HEK293 (cell line): ENCODE data around the gene ORC1.

ENCODE experiments used
- CTCF ChIA-PET: fragments of 350-600 bp; formaldehyde crosslinking; extraction: SDS; loops from one replicate; lab custom pipeline; 2021; ENCODE audit warnings: antibody characterized with exemption; lab: Yijun Ruan, JAX
- POLR2A ChIA-PET: fragments of 300-600 bp; formaldehyde crosslinking; extraction: SDS; loops from one replicate; lab custom pipeline; 2020; ENCODE audit warnings: antibody characterized with exemption, inconsistent platforms; lab: Yijun Ruan, JAX
- H3K27ac ChIP-seq: fragments of 200-500 bp; sonication (Bioruptor generic); 2 replicates; pipeline ENCODE4 v1.5.1; 2014; ENCODE audit warnings: low read depth, low read length, control low read depth, inconsistent platforms; ENCODE audit errors: extremely low read depth
- H3K36me3 ChIP-seq, 2 experiments: fragments of 200-500 bp in 1 of 2; sonication (Bioruptor generic) in 1 of 2; 1 replicate in 1 of 2; 2 replicates in 1 of 2; pipeline ENCODE4 v1.5.1; 2014 to 2017; ENCODE audit warnings: inconsistent platforms in 2 of 2, low read length in 2 of 2; ENCODE audit not compliant: control insufficient read depth in 2 of 2, insufficient read depth in 1 of 2
- H3K4me1 ChIP-seq: fragments of 200-500 bp; sonication (Bioruptor generic); 2 replicates; pipeline ENCODE4 v1.5.1; 2014; ENCODE audit warnings: mild to moderate bottlenecking, low read length, inconsistent platforms; ENCODE audit not compliant: control insufficient read depth, insufficient read depth
- H3K4me3 ChIP-seq: 2 replicates; pipeline ENCODE4 v1.5.1; 2011; ENCODE audit warnings: low read depth, mild to moderate bottlenecking, control low read depth, low read length, moderate library complexity
- H3K9me3 ChIP-seq: fragments of 200-500 bp; sonication (Bioruptor generic); 2 replicates; pipeline ENCODE4 v1.5.1; 2014; ENCODE audit warnings: low read depth, low read length, inconsistent platforms; ENCODE audit not compliant: control insufficient read depth, insufficient read depth
- GLIS1 ChIP-seq: fragments of 450-650 bp; formaldehyde crosslinking; IDR thresholded peaks from 2 replicates; pipeline ENCODE4 v1.5.1; 2016; ENCODE audit warnings: missing biosample characterization, missing genetic modification characterization
- GLIS2 ChIP-seq: fragments of 450-650 bp; formaldehyde crosslinking; IDR thresholded peaks from 2 replicates; pipeline ENCODE4 v1.5.1; 2016; ENCODE audit warnings: missing biosample characterization, missing genetic modification characterization
- ZBTB17 ChIP-seq: fragments of 450-650 bp; formaldehyde crosslinking; IDR thresholded peaks from 2 replicates; pipeline ENCODE4 v1.5.1; 2016; ENCODE audit warnings: missing biosample characterization, missing genetic modification characterization
- ZBTB20 ChIP-seq: fragments of 450-650 bp; formaldehyde crosslinking; IDR thresholded peaks from 2 replicates; pipeline ENCODE4 v1.5.1; 2016; ENCODE audit warnings: missing biosample characterization, missing genetic modification characterization
- ZBTB8A ChIP-seq: fragments of 450-650 bp; formaldehyde crosslinking; IDR thresholded peaks from 2 replicates; pipeline ENCODE4 v1.5.1; 2016; ENCODE audit warnings: missing biosample characterization, missing genetic modification characterization
- ZNF132 ChIP-seq: fragments of 450-650 bp; formaldehyde crosslinking; IDR thresholded peaks from 2 replicates; pipeline ENCODE4 v1.5.1; 2017; ENCODE audit warnings: missing biosample characterization, missing genetic modification characterization, borderline replicate concordance
- ZNF133 ChIP-seq: fragments of 450-650 bp; formaldehyde crosslinking; IDR thresholded peaks from 2 replicates; pipeline ENCODE4 v1.5.1; 2016; ENCODE audit warnings: missing biosample characterization, missing genetic modification characterization
- ZNF155 ChIP-seq: fragments of 450-650 bp; formaldehyde crosslinking; IDR thresholded peaks from 2 replicates; pipeline ENCODE4 v1.5.1; 2016; ENCODE audit warnings: missing biosample characterization, missing genetic modification characterization
- ZNF169 ChIP-seq: fragments of 450-650 bp; formaldehyde crosslinking; IDR thresholded peaks from 2 replicates; pipeline ENCODE4 v1.5.1; 2016; ENCODE audit warnings: missing biosample characterization, missing genetic modification characterization
- ZNF211 ChIP-seq: fragments of 450-650 bp; formaldehyde crosslinking; IDR thresholded peaks from 2 replicates; pipeline ENCODE4 v1.5.1; 2016; ENCODE audit warnings: low read depth, missing biosample characterization, missing genetic modification characterization
- ZNF335 ChIP-seq: fragments of 450-650 bp; formaldehyde crosslinking; conservative IDR thresholded peaks from 2 replicates; pipeline ENCODE4 v1.5.1; 2016; ENCODE audit warnings: missing biosample characterization, missing genetic modification characterization
- ZNF341 ChIP-seq: fragments of 450-650 bp; formaldehyde crosslinking; IDR thresholded peaks from 2 replicates; pipeline ENCODE4; 2016; ENCODE audit warnings: low read depth, missing biosample characterization, missing genetic modification characterization
- ZNF404 ChIP-seq: fragments of 450-650 bp; formaldehyde crosslinking; IDR thresholded peaks from 2 replicates; pipeline ENCODE4 v1.5.1; 2017; ENCODE audit warnings: missing biosample characterization, missing genetic modification characterization
- ZNF416 ChIP-seq: fragments of 450-650 bp; formaldehyde crosslinking; IDR thresholded peaks from 2 replicates; pipeline ENCODE4 v1.5.1; 2016; ENCODE audit warnings: missing biosample characterization, missing genetic modification characterization
- ZNF48 ChIP-seq: fragments of 450-650 bp; formaldehyde crosslinking; IDR thresholded peaks from 2 replicates; pipeline ENCODE4 v1.5.1; 2016; ENCODE audit warnings: missing biosample characterization, missing genetic modification characterization
- ZNF561 ChIP-seq: fragments of 450-650 bp; IDR thresholded peaks from 2 replicates; pipeline ENCODE4 v1.5.1; 2018; ENCODE audit warnings: missing biosample characterization, missing genetic modification characterization, borderline replicate concordance
- ZNF600 ChIP-seq: fragments of 450-650 bp; formaldehyde crosslinking; IDR thresholded peaks from 2 replicates; pipeline ENCODE4 v1.5.1; 2016; ENCODE audit warnings: missing biosample characterization, missing genetic modification characterization
- ZNF626 ChIP-seq: fragments of 450-650 bp; sonication (Bioruptor Pico); formaldehyde crosslinking; IDR thresholded peaks from 2 replicates; pipeline ENCODE4 v1.5.1; 2018; ENCODE audit warnings: missing biosample characterization, missing genetic modification characterization, inconsistent platforms
- ZNF660 ChIP-seq: fragments of 450-650 bp; IDR thresholded peaks from 2 replicates; pipeline ENCODE4 v1.5.1; 2018; ENCODE audit warnings: missing biosample characterization, mild to moderate bottlenecking, missing genetic modification characterization
- ZNF792 ChIP-seq: fragments of 450-650 bp; formaldehyde crosslinking; IDR thresholded peaks from 2 replicates; pipeline ENCODE4 v1.5.1; 2016; ENCODE audit warnings: missing biosample characterization, missing genetic modification characterization
- ZNF830 ChIP-seq: fragments of 450-650 bp; IDR thresholded peaks from 2 replicates; pipeline ENCODE4 v1.5.0; 2018; ENCODE audit warnings: missing biosample characterization, missing genetic modification characterization, low read depth, mild to moderate bottlenecking, moderate library complexity
- ZNF837 ChIP-seq: fragments of 450-650 bp; formaldehyde crosslinking; IDR thresholded peaks from 2 replicates; pipeline ENCODE4 v1.5.1; 2016; ENCODE audit warnings: missing biosample characterization, missing genetic modification characterization
- ZNF843 ChIP-seq: fragments of 450-650 bp; formaldehyde crosslinking; IDR thresholded peaks from 2 replicates; pipeline ENCODE4 v1.5.1; 2016; ENCODE audit warnings: missing biosample characterization, missing genetic modification characterization
- TF ChIP-seq, protein P1 (sequence below): fragments of 450-650 bp; formaldehyde crosslinking; IDR thresholded peaks from 2 replicates; pipeline ENCODE4 v1.5.1; 2016; ENCODE audit warnings: missing biosample characterization, missing genetic modification characterization
- TF ChIP-seq, protein P2 (sequence below): fragments of 450-650 bp; formaldehyde crosslinking; conservative IDR thresholded peaks from 2 replicates; pipeline ENCODE4 v1.5.1; 2016; ENCODE audit warnings: low read depth, missing biosample characterization, missing genetic modification characterization
- TF ChIP-seq, protein P3 (sequence below): fragments of 450-650 bp; formaldehyde crosslinking; IDR thresholded peaks from 2 replicates; pipeline ENCODE4 v1.5.1; 2016; ENCODE audit warnings: missing biosample characterization, missing genetic modification characterization

The ORC1 gene

DNA sequence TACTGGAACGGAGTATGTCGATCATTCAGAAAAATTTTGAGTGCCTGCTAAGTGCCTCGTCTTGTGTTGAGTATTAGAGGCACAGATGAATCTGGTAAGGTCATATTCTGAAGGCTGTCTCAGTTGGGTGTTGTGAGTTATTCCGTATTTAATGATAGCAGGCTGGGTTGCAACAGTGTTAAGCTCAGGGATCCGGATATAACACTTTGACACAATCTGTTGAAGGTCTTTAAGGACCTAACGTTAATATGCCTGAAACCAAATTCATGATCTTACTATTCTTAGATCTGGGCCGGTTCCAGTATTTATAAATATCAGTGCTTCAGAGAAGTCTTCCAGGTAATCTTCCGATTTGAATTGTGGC, 734 bp upstream of the ORC1 start:
- H3K4me1 ChIP-seq: no peaks in the 10 kb centered on the region
- TF ChIP-seq ZNF335: peak; percentile 27; the same call in 1 of the 2 replicates
- no peak for TF ChIP-seq ZNF626 (tag by site-specific recombination)
- no peak for TF ChIP-seq ZNF133 (tag by site-specific recombination)
- peak overlapping the region; percentile 68 for H3K27ac ChIP-seq
- peaks cover 21 to 63% of the 10 kb centered on the region in 2 experiments; a peak in 2 of 3 replicates for H3K36me3 ChIP-seq
- ChIA-PET CTCF (interaction anchor here (0.7 to 0.9 kb wide), 2 partner anchors 265 to 294 kb away, joined by 3 read pairs; no protein-coding TSS in a partner anchor), POLR2A (interaction anchor here (0.6 to 2.2 kb wide), 13 partner anchors 9 to 350 kb away, joined by 3 to 22 read pairs (median 4); partner anchors contain the start of genes BTF3L4, TUT4 and TXNDC12)
- H3K9me3 ChIP-seq: no peaks in the 10 kb centered on the region
- H3K4me3 ChIP-seq: peak overlapping the region; percentile 83

- Histone ChIP-seq H3K9me3 (no peaks in the 10 kb centered on the region), H3K4me1 (no peaks in the 10 kb centered on the region), H3K4me3 (peak overlapping the region; percentile 83), H3K36me3 (peaks cover 15 to 61% of the 10 kb centered on the region in 2 experiments; a peak in 2 of 3 replicates), H3K27ac (peak overlapping the region; percentile 66)
- POLR2A ChIA-PET: interaction anchor here (0.6 to 2.2 kb wide), 16 partner anchors 8 to 441 kb away, joined by 3 to 22 read pairs (median 4); partner anchors contain the start of genes BTF3L4, TUT4 and TXNDC12
- CTCF ChIA-PET: interaction anchor here (0.5 to 1.2 kb wide), 5 partner anchors 150 to 1148 kb away, joined by 3 to 5 read pairs (median 3); partner anchors contain the start of gene TUT4
- TF ChIP-seq ZNF830 (tag by site-specific recombination) (no peak), ZBTB8A (tag by site-specific recombination) (peak; percentile 73), ZBTB20 (tag by site-specific recombination) (peak; percentile 69), ZNF837 (tag by site-specific recombination) (no peak), ZNF132 (tag by site-specific recombination) (no peak), ZNF600 (tag by site-specific recombination) (peak; percentile 87), ZNF404 (tag by site-specific recombination) (no peak), ZNF843 (0 out of 2 replicates have a peak, but pooled peaks have one; percentile 8), ZNF660 (tag by site-specific recombination) (0 out of 2 replicates have a peak, but pooled peaks have one; percentile 9), ZNF561 (tag by site-specific recombination) (no peak), ZNF211 (tag by site-specific recombination) (no peak), ZNF792 (tag by site-specific recombination) (no peak; the same call in 1 of the 2 replicates), ZNF48 (tag by site-specific recombination) (no peak), ZNF155 (tag by site-specific recombination) (no peak), GLIS2 (tag by site-specific recombination) (peak; percentile 85; the same call in 1 of the 2 replicates), GLIS1 (tag by site-specific recombination) (peak; percentile 74), ZNF341 (tag by site-specific recombination) (peak; percentile 95), ZBTB17 (tag by site-specific recombination) (peak; percentile 82), ZNF169 (tag by site-specific recombination) (no peak), ZNF416 (tag by site-specific recombination) (no peak)
- TF ChIP-seq, protein P1, sequence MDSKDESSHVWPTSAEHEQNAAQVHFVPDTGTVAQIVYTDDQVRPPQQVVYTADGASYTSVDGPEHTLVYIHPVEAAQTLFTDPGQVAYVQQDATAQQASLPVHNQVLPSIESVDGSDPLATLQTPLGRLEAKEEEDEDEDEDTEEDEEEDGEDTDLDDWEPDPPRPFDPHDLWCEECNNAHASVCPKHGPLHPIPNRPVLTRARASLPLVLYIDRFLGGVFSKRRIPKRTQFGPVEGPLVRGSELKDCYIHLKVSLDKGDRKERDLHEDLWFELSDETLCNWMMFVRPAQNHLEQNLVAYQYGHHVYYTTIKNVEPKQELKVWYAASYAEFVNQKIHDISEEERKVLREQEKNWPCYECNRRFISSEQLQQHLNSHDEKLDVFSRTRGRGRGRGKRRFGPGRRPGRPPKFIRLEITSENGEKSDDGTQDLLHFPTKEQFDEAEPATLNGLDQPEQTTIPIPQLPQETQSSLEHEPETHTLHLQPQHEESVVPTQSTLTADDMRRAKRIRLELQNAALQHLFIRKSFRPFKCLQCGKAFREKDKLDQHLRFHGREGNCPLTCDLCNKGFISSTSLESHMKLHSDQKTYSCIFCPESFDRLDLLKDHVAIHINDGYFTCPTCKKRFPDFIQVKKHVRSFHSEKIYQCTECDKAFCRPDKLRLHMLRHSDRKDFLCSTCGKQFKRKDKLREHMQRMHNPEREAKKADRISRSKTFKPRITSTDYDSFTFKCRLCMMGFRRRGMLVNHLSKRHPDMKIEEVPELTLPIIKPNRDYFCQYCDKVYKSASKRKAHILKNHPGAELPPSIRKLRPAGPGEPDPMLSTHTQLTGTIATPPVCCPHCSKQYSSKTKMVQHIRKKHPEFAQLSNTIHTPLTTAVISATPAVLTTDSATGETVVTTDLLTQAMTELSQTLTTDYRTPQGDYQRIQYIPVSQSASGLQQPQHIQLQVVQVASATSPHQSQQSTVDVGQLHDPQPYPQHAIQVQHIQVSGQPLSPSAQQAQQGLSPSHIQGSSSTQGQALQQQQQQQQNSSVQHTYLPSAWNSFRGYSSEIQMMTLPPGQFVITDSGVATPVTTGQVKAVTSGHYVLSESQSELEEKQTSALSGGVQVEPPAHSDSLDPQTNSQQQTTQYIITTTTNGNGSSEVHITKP (tag by site-specific recombination): peak; percentile 93
- TF ChIP-seq, protein P2, sequence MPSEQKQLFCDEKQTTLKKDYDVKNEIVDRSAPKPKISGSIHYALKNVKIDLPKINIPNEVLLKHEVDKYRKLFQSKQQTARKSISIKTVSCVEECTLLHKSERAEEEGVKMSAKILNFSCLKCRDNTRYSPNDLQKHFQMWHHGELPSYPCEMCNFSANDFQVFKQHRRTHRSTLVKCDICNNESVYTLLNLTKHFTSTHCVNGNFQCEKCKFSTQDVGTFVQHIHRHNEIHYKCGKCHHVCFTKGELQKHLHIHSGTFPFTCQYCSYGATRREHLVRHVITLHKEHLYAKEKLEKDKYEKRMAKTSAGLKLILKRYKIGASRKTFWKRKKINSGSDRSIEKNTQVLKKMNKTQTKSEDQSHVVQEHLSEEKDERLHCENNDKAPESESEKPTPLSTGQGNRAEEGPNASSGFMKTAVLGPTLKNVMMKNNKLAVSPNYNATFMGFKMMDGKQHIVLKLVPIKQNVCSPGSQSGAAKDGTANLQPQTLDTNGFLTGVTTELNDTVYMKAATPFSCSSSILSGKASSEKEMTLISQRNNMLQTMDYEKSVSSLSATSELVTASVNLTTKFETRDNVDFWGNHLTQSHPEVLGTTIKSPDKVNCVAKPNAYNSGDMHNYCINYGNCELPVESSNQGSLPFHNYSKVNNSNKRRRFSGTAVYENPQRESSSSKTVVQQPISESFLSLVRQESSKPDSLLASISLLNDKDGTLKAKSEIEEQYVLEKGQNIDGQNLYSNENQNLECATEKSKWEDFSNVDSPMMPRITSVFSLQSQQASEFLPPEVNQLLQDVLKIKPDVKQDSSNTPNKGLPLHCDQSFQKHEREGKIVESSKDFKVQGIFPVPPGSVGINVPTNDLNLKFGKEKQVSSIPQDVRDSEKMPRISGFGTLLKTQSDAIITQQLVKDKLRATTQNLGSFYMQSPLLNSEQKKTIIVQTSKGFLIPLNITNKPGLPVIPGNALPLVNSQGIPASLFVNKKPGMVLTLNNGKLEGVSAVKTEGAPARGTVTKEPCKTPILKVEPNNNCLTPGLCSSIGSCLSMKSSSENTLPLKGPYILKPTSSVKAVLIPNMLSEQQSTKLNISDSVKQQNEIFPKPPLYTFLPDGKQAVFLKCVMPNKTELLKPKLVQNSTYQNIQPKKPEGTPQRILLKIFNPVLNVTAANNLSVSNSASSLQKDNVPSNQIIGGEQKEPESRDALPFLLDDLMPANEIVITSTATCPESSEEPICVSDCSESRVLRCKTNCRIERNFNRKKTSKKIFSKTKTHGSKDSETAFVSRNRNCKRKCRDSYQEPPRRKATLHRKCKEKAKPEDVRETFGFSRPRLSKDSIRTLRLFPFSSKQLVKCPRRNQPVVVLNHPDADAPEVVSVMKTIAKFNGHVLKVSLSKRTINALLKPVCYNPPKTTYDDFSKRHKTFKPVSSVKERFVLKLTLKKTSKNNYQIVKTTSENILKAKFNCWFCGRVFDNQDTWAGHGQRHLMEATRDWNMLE (tag by site-specific recombination): no peak
- TF ChIP-seq, protein P3, sequence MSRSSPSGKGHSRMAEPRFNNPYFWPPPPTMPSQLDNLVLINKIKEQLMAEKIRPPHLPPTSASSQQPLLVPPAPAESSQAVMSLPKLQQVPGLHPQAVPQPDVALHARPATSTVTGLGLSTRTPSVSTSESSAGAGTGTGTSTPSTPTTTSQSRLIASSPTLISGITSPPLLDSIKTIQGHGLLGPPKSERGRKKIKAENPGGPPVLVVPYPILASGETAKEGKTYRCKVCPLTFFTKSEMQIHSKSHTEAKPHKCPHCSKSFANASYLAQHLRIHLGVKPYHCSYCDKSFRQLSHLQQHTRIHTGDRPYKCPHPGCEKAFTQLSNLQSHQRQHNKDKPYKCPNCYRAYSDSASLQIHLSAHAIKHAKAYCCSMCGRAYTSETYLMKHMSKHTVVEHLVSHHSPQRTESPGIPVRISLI: peak; percentile 70
Measured at GRCh38 chr1:52403566-52404115, 582 bp downstream of the ORC1 start.
